T-helper 22 cell (primary cell): Measurements from ENCODE around the gene CHST14.

ENCODE experiments used
- DNase-seq: peaks from one replicate; pipeline ENCODE4 v3.0.0-alpha.2; 2020; ENCODE audit warnings: low read depth

CHST14 gene

DNA sequence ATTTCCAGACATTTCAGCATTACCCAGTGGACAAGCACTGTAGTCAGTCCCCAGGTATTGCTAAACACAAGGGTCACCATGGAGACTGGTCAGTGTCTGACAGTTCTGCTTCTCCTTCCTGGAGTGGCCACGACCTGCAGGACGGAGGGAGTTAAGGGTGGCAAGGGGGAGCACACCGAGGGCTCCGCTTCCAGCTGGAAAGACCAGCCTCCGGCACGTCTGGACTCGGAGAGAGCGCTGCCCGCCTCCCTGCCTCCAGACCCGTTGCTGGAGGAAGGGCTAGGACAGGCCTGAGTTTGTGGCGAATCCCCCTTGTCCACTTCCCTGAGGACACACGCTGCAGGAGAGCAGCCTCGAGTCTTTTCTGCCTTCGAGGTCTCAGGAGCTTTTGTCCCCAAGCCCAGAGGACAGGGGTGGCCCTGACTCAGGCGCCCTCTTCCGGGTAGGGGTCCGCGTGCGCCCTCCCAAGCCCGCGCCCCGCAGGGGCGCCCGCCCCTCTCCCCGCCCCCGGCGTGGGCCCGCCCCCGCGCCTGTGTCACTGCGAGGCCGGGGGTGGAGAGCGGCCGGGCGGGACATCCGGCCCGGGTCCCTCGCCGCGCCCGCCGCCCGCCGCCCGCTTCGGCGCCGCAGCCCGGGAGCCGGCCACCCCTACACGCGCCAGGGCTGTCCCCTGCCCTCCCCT, at the start of gene CHST14:
Gene CHST14, plus strand, starts transcription at position 562 of the 682 bp plus-strand sequence. CDS start 230 bp downstream, outside the sequence.
- DNase-seq: peak; percentile 52

DNA sequence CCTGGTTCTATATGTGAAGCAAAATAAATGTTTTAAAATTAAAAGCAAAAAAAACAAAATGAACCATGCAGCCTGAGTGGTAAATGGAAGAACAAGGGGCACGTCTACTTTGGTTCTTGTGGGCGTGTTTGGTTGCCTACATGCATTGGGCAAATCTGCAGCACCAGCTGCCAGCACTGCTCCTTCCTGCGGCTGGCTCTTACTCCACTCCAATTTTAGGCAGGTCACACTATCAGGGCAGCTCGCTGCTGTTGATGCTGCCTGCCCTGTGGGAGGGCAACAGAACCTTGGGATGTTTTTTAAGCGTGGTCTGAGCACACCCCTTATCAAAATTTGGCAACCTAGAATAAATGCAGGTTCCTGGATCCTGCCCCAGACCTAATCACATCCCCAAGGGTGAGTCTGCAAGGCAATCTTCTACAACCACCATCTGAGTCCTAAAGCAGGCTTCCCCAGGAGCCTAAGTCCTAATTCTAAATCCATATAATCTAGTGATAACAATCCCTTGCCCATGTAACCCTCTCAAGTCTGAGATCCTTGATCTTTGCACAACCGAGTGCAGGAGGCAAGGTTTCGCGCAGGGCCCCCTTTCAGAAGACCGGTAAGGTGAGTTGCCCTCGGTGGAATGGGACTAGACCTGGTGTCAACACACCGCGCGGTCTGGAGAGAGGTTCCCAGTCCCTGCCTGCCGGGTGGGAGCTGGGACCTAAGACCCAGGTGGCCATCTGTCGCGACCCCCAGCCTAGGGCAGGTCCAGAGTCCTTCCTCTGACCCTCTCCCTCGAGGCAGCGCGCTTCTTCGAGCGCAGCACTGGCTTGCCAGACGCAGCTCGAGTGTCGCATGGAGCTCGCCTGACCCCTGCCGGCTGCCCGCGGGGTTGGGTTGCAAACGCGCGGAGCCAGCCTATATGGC, 49.3 kb upstream of the CHST14 start:
- peak; percentile 50 for DNase-seq

DNA sequence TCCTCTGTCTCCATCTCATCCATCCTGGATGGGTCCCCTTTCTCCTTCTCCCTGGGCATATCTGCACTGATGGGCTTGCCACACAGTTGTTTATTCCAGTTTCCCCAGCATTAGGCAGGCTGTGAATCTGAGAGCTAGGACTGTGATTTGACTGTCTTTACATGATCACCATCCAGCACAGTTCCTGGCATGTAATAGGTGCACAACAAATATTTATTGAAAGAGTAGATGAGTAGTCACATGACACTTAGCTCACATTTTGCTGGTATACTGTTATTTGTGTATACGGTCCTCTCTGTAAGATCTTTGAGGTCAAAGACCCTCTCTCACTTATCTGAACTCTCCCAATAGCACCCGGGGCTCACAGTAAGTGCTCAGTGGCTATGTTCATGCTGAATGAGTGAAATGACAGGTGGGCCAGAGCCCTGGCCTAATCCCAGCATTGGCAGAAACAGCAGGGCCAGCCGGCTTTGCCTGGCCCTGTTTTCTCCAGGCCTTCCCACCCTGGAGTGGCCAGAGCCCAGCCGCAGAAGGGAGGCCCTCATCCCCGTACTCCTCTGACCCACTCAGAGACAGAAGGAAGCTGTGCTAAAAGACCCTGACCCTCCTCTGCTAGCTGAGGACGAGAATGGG, 46.2 kb upstream of the CHST14 start:
- DNase-seq: no peak

GRCh38 chr15:40425681-40426080, 45.1 kb upstream of the CHST14 start:
- DNase-seq: no peak

DNA sequence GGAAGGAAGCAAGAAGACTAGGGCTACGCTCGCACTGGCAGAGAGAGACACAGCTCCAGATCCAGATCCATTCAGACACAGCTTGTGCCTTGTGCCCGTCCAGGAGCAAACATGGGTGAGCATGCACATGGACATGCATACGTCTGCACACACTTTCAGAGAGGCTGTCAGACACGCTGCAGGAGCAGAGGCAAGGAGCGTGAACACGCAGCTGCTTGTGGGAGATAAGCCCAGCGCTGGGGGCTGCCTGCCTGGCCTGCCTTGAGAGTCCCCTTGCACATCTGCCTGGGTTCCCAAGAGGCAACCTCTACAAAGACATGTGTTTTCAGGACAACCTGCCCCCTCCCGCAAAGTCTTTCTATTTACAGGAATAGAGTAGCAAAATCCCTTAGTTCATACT, 43.6 kb upstream of the CHST14 start:
- no peak for DNase-seq

DNA sequence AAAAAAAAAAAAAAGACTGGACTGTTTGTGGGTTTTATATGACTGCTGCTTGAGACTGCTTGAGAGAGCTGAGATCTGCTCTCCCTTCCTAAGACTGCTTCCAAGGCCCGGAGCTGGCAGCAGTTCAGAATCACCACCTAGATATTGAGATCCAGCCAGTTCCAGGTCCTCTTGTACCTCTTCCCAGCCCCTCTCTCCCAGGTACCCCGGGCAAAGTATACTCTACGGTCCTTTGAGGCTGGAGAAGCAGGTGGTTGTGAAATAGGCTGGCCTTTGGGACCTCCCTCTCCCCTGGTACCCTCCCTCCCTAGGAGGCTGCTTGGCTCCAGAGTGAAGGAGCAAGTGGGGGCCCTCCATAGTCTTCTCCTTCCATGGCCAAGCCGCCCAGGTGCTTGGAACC, 42.6 kb upstream of the CHST14 start:
- no peak for DNase-seq

DNA sequence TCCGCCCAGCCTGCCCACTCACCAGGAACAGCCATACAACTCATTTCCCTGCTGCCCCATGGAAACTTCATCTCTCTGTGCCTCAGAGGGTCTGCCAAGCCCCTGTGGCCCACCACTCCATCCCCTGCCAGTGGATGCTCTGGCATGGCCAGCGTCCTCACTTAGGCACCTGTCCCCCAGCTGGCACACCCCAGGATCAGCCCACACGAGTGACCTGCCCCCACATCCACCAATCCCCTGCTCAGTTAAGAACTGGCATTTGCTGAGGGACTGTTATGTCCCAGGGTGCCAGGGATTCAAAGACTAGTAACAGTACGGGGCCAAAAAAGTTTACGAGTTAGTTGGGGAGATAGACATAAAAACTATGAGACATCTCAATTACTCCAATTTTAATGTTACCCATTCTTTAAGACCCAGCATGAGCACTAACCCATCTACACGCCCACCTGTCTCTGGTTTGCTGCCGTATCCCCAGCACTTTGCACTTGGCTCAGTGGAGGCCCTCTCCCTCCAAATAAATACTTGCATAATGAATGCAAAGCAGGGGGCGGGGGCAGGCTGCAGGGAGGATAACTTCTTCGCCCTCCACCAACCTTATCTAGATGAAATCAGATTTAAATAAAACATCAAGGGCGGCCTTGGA, 41.6 kb upstream of the CHST14 start:
- DNase-seq: no peak

DNA sequence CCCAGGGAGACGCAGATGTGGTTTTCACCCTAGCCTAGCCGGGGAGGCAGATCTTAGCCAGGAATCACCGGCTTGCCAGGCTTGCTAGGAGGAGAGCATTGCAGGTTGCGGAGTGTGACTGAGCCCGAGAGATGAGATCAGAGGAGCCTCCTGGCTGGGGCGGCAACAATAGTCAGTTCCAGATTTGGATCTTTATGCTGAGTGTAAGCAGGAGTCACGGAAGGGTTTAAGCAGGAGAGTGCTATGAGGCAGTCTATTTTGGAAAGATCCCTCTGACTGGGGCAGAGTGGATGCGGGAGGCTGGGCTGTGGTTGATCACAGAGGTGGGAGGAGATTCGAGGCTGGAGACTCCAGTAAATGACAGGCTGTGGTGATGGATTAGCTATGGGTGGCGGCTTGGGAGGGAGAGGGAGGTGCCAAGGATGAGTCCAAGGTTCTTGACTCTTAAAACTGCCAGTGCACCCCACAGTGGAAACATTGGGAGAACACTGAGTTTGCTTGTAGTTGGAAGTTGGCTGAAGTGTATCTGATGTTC, 40.4 kb upstream of the CHST14 start:
- no peak for DNase-seq

DNA sequence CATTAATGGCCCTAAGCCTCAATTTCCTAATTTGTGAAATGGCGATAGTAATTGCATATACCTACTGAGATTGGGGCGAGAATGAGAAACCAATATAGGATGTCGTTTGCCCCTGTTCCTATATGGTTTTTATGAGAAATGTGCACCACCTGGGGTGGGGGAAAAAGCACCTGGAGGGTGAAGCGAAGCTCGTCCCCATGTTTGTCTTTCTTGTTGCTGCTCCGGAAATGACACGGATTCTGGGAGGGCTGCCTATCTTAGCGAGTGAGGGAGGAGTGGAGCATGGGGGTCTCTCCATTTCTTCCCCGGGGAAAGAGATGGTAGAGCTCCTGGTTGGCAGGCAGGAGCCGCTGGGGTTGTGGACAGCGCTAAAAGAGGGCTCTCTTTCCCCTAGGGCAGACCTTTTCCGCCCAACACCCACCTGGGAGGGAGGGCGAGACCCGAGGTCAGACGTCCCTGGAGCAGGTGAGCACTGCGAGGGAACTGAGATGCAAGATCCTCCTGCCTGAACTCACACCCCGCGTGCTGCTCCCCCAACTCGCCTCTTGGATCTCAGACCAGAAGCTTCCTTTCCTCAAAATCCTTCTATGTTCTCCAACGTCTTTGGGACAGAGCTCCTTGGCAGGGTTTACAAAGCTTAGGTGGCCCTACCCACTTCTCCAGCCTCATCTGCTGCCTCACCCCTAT, 35.6 kb upstream of the CHST14 start:
- no peak for DNase-seq

DNA sequence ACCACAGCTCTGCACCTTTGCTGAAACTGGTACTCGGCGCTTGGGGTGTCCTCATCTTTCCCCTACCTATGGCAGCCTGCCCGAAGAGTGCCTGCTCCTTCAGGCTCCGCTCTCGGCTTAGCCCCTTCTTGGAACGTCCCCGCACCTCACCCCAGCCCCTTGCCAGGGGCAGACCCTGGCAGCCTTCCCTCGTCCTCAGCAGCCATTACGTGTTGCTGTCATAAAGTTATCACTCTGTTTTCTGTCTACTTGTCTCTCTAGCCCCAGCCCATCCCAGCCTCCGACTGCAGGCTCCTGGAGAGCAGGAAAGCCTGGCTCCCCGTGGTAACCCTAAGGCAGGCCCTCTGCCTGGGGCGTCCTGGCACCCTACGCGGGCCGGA, 35.1 kb upstream of the CHST14 start:
- DNase-seq: no peak

GRCh38 chr15:40436116-40436891, 34.5 kb upstream of the CHST14 start:
- DNase-seq: no peak

- DNase-seq: no peak
Measured at GRCh38 chr15:40436892-40437751, 33.7 kb upstream of the CHST14 start.

DNA sequence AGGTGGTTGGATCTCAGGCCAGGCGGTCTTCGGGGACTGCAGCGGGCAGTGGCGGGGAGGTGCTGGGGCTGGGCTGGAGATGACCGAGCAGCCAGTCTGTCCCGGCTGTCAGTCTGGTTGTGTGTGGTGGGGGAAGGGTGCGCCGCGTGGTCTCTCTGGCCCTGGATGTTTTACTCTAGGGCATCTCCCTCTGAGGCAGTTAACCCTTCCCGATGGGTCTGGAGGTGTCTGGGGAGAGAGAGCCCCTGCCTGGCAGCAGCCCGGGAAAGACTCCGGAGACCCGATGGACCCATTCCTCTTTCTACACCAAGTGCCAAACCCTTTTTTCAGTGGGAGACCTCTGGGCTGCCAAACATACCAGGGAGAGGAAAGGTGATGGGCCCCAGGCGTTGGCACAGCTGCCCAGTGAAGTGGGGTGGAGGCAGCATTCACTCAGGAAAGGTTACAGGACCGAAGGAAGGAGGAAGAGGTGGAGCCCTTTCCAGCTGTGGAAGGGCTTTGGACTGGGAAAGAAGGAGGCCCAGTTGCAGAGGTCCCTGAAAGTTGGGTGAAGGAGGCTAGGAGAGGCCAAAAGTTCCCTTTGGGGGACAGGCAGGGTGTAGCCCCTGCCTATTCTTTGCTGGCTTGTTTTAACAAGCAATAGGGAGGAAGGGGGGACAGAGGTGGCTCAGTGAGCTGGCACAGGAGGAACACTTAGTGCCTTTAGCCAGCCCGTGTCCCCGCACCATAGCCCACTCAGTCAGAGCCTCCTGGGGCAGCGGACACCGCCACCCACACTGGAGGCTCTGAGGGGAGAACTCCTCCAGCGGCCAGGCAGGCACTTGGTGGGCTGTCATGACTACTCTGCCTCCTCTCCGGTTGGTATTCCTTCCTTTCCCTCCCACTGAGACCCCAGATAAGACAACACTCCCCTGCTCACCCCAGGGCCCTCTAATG, 32.8 kb upstream of the CHST14 start:
- no peak for DNase-seq

- no peak for DNase-seq
Measured at GRCh38 chr15:40438712-40439111, 32.1 kb upstream of the CHST14 start.

GRCh38 chr15:40439461-40439959, 31.3 kb upstream of the CHST14 start:
- DNase-seq: no peak

- no peak for DNase-seq
Measured at GRCh38 chr15:40439960-40440742, 30.6 kb upstream of the CHST14 start.

DNA sequence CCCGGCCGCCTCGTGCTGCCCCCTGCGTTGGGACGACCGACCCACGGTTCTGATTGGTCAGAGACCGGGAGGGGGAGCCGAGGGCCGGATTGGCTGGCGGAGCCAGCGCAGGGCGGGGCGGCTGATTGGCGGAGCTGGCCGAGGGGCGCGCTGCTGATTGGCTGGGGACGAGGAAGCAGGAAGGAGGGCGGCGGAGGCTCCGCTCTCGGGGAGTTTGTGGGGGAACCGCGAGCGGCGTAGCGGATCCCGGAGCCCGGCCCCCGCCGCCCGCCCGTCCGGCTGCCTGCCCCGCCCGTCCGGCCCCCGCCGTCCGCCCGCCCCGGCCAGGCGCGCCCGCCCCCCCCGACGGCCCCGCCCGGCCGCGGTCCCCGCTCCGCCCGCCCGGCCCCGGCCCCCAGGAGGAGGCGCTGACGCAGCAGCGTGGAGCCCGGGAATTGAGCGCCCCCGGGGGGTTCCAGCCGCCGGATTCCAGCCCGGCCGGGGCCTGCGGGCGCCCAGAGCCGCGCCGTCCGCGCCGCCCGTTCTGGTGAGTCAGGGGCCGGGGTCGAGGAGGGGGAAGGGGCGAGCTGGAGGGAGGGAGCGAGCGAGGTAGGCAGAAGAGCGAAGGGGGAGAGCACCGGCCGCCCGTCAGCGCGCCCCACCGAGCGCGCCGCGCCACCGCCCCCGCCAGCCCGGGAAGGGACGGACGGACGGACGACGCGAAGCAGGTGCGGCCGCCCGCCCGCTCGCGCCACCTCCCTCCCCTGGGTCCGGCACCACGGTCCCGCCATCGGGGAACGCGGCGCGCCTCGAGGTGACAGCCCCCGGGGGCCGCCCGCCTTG, 29.8 kb upstream of the CHST14 start, which contains the start of gene BAHD1:
Gene BAHD1, plus strand, starts transcription at position 211 of the 822 bp plus-strand sequence. CDS start 17,512 bp downstream, outside the sequence.
- DNase-seq: peak; percentile 89
